AG09309 (cell line): ENCODE measurements around the gene BTN2A1.
A peak's percentile ranks its signal among the peaks of the same experiment; 100 is the strongest.

Experiments used
- DNase-seq: peaks from one replicate; pipeline ENCODE4 v3.0.0-alpha.2; 2010; ENCODE audit warnings: low read depth
- H3K4me3 ChIP-seq: 2 replicates; pipeline ENCODE4 v1.5.1; 2011; ENCODE audit warnings: mild to moderate bottlenecking, low read depth, low read length, moderate library complexity; ENCODE audit not compliant: control insufficient read depth
- CTCF ChIP-seq: IDR thresholded peaks from 2 replicates; pipeline ENCODE4 v1.5.1; 2011; ENCODE audit warnings: mild to moderate bottlenecking, low read depth, low read length, inconsistent platforms; ENCODE audit not compliant: insufficient read depth, control insufficient read depth; ENCODE audit errors: missing control alignments

Gene BTN2A1

GRCh38 chr6:26422329-26422728 lies 35.4 kb upstream of the BTN2A1 start:
- peak overlapping the region; percentile 57 for H3K4me3 ChIP-seq
- TF ChIP-seq CTCF, result no peak
- DNase-seq, result no peak

GRCh38 chr6:26426691-26427450 lies 30.9 kb upstream of the BTN2A1 start:
- no peak for TF ChIP-seq CTCF
- H3K4me3 ChIP-seq, result no peak overlapping the region
- no peak for DNase-seq

- no peak overlapping the region for H3K4me3 ChIP-seq
- no peak for TF ChIP-seq CTCF
- no peak for DNase-seq
Measured at GRCh38 chr6:26427451-26427809, 30.3 kb upstream of the BTN2A1 start.

GRCh38 chr6:26428206-26428605 lies 29.5 kb upstream of the BTN2A1 start:
- DNase-seq, result no peak
- no peak for TF ChIP-seq CTCF
- H3K4me3 ChIP-seq, result no peak overlapping the region

GRCh38 chr6:26430787-26431186 lies 27.0 kb upstream of the BTN2A1 start:
- no peak for TF ChIP-seq CTCF
- H3K4me3 ChIP-seq, result no peak overlapping the region
- no peak for DNase-seq

- no peak for TF ChIP-seq CTCF
- no peak for DNase-seq
- H3K4me3 ChIP-seq, result no peak overlapping the region
Measured at GRCh38 chr6:26431258-26432172, 26.2 kb upstream of the BTN2A1 start.
